GM23338 (cell line): ENCODE data around the gene SMU1. TPM values are rescaled to one million over a fixed set of nuclear protein-coding genes. Genes with fewer than 3 reads are reported as not detected.

ENCODE experiments used
- ATAC-seq: fragments of 200-7000 bp; cut with Tn5 transposase; 3 replicates; pipeline ENCODE4 v1.9.1; 2020
- DNase-seq: peaks from one replicate; pipeline ENCODE4 v3.0.0-alpha.2; 2015; ENCODE audit warnings: low spot score
- H2AFZ ChIP-seq: fragments of 200-600 bp; sonication (generic); 2 replicates; pipeline ENCODE4 v1.8.0; 2016; ENCODE audit warnings: antibody characterized with exemption, mild to moderate bottlenecking, moderate library complexity
- H3F3A ChIP-seq: fragments of 200-600 bp; sonication (generic); replicated peaks from 2 replicates; pipeline ENCODE4 v1.8.0; 2017; ENCODE audit warnings: antibody characterized with exemption, mixed run types, low read depth
- H3K27ac ChIP-seq: fragments of 200-600 bp; sonication (generic); 2 replicates; pipeline ENCODE4 v1.6.1; 2016; ENCODE audit warnings: low read depth
- H3K27me3 ChIP-seq: fragments of 200-600 bp; sonication (generic); 2 replicates; pipeline ENCODE4 v1.8.0; 2016; ENCODE audit warnings: mild to moderate bottlenecking, mixed run types, moderate library complexity; ENCODE audit not compliant: insufficient read depth
- H3K36me3 ChIP-seq: fragments of 200-600 bp; sonication (generic); 2 replicates; pipeline ENCODE4 v1.8.0; 2016; ENCODE audit warnings: mild to moderate bottlenecking; ENCODE audit not compliant: insufficient read depth
- H3K4me1 ChIP-seq: fragments of 200-600 bp; sonication (generic); 2 replicates; pipeline ENCODE4 v1.8.0; 2016; ENCODE audit warnings: mild to moderate bottlenecking, moderate library complexity; ENCODE audit not compliant: insufficient read depth
- H3K4me2 ChIP-seq: fragments of 200-600 bp; sonication (generic); 2 replicates; pipeline ENCODE4 v1.7.1; 2017; ENCODE audit warnings: mixed run types
- H3K4me3 ChIP-seq: fragments of 200-600 bp; sonication (generic); 2 replicates; pipeline ENCODE4 v1.6.1; 2016; ENCODE audit warnings: mixed run types
- H3K79me2 ChIP-seq: fragments of 200-600 bp; sonication (generic); replicated peaks from 2 replicates; pipeline ENCODE4 v1.8.0; 2017; ENCODE audit warnings: mild to moderate bottlenecking; ENCODE audit not compliant: insufficient read depth
- H3K9me2 ChIP-seq: fragments of 200-600 bp; sonication (generic); 2 replicates; pipeline ENCODE4 v1.8.0; 2017; ENCODE audit not compliant: insufficient read depth
- H4K20me1 ChIP-seq: fragments of 200-600 bp; sonication (generic); replicated peaks from 2 replicates; pipeline ENCODE4 v1.8.0; 2017; ENCODE audit warnings: mild to moderate bottlenecking; ENCODE audit not compliant: insufficient read depth
- H3K27ac Mint-ChIP-seq: 2 replicates; pipeline ENCODE4 v1.8.0; 2020; ENCODE audit warnings: inconsistent platforms, mild to moderate bottlenecking, moderate library complexity, mixed read lengths
- H3K27me3 Mint-ChIP-seq: 3 replicates; pipeline ENCODE4 v1.8.0; 2022; ENCODE audit warnings: low read depth, mild to moderate bottlenecking, moderate library complexity, mixed read lengths, inconsistent platforms; ENCODE audit not compliant: insufficient read depth, poor library complexity
- H3K36me3 Mint-ChIP-seq: 3 replicates; pipeline ENCODE4 v1.8.0; 2021; ENCODE audit warnings: low read depth, mild to moderate bottlenecking, inconsistent platforms, moderate library complexity, mixed read lengths
- H3K4me1 Mint-ChIP-seq: 3 replicates; pipeline ENCODE4 v1.8.0; 2020; ENCODE audit warnings: mild to moderate bottlenecking, inconsistent platforms, mixed read lengths
- H3K4me3 Mint-ChIP-seq: 3 replicates; pipeline ENCODE4 v1.8.0; 2021; ENCODE audit warnings: moderate library complexity, mild to moderate bottlenecking, inconsistent platforms, mixed read lengths
- H3K9me3 Mint-ChIP-seq: 3 replicates; pipeline ENCODE4 v1.8.0; 2020; ENCODE audit warnings: moderate library complexity, mild to moderate bottlenecking, inconsistent platforms, mixed read lengths
- CREB1 ChIP-seq: fragments of 250-450 bp; sonication (Bioruptor Pico); IDR thresholded peaks from 2 replicates; pipeline ENCODE4 v1.5.0; 2020; ENCODE audit warnings: low read depth, mild to moderate bottlenecking, moderate library complexity
- CTCF ChIP-seq, 2 experiments: fragments of 200-600 bp in 1 of 2; sonication (generic) in 1 of 2; conservative IDR thresholded peaks; 2 replicates each; pipeline versions ENCODE4 v1.5.1 to v1.6.1; 2016 to 2017; ENCODE audit warnings: antibody characterized with exemption in 2 of 2, low read depth in 2 of 2, mild to moderate bottlenecking in 2 of 2, moderate library complexity in 1 of 2
- ETS1 ChIP-seq: IDR thresholded peaks from 2 replicates; pipeline ENCODE4 v1.6.1; 2016; ENCODE audit warnings: antibody characterized with exemption
- EZH2 ChIP-seq: fragments of 200-600 bp; sonication (generic); IDR thresholded peaks from one replicate; pipeline ENCODE4 v1.8.0; 2017; ENCODE audit warnings: antibody characterized with exemption, mild to moderate bottlenecking, low read depth; ENCODE audit not compliant: unreplicated experiment
- EZH2phosphoT487 ChIP-seq: fragments of 200-600 bp; sonication (generic); IDR thresholded peaks from one replicate; pipeline ENCODE4 v1.8.1; 2018; ENCODE audit warnings: antibody characterized with exemption; ENCODE audit not compliant: unreplicated experiment
- JUNB ChIP-seq: IDR thresholded peaks from one replicate; pipeline ENCODE4 v1.6.1; 2016; ENCODE audit warnings: antibody characterized with exemption; ENCODE audit not compliant: unreplicated experiment
- NANOG ChIP-seq: IDR thresholded peaks from 2 replicates; pipeline ENCODE4 v1.6.1; 2016; ENCODE audit warnings: antibody characterized with exemption, borderline replicate concordance
- STAT1 ChIP-seq: IDR thresholded peaks from one replicate; pipeline ENCODE4 v1.6.1; 2016; ENCODE audit warnings: antibody characterized with exemption; ENCODE audit not compliant: unreplicated experiment
- ZNF462 ChIP-seq: fragments of 250-450 bp; sonication (Bioruptor Pico); IDR thresholded peaks from 2 replicates; pipeline ENCODE4 v1.5.0; 2020; ENCODE audit warnings: mild to moderate bottlenecking, moderate library complexity
- polyA plus RNA-seq: library from polyadenylated mRNA; unstranded; fragments of >200 nt; fragmentation: Nextera tagmentation; extraction: Ambion mirVana; gene quantifications from 2 replicates; pipeline ENCODE4 v1.2.1, GENCODE V29; 2016
- total RNA-seq: library from RNA; depleted of rRNA; stranded (reverse); fragments of >200 nt; shearing (Covaris generic); gene quantifications from 2 replicates; pipeline ENCODE4 v1.2.3, GENCODE V29; 2014
- TF ChIP-seq, protein P1 (sequence below): IDR thresholded peaks from one replicate; pipeline ENCODE4 v1.6.1; 2018; ENCODE audit warnings: antibody characterized with exemption; ENCODE audit not compliant: unreplicated experiment

Gene SMU1
- total and polyA plus RNA-seq, 2 experiments from 2014 or later = 14.3 to 23.8 TPM

DNA sequence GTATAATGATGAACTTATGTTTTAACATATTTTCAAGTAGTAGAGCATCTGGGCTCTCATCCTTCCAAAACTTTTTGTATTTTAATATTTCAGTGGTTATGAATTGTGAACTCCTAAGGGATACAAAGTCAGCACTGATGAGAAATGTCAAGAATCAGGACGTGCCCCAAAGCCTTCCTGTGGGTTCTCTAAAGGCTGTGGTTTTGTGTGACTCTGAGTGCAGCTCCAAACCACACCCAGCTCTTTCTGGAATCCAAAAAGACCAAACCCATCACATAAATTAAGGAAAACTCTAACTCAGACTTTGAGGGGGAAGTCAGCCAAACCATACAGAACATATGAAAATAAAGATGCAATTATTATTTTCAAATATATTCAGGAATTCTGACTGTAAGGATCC lies 40.8 kb upstream of the SMU1 start:
- Mint-ChIP-seq H3K4me1 (peaks cover 12% of the 10 kb centered on the region; the same call in 2 of the 3 replicates), H3K4me3 (no peak overlapping the region), H3K36me3 (peaks cover 2% of the 10 kb centered on the region; the same call in 1 of the 3 replicates), H3K9me3 (no peaks in the 10 kb centered on the region), H3K27me3 (peaks cover 4% of the 10 kb centered on the region), H3K27ac (no peak overlapping the region; the same call in 1 of the 2 replicates)
- Histone ChIP-seq H3K4me2 (no peak overlapping the region), H2AFZ (no peak overlapping the region), H4K20me1 (no peaks in the 10 kb centered on the region), H3K27me3 (no peaks in the 10 kb centered on the region), H3K36me3 (no peaks in the 10 kb centered on the region), H3K4me3 (no peak overlapping the region), H3K9me2 (no peaks in the 10 kb centered on the region), H3K27ac (no peak overlapping the region), H3K4me1 (peaks cover 5% of the 10 kb centered on the region; the same call in 1 of the 2 replicates), H3K79me2 (no peaks in the 10 kb centered on the region), H3F3A (no peaks in the 10 kb centered on the region)
- TF ChIP-seq STAT1 = no peak
- DNase-seq = no peak
- ATAC-seq = no peak

DNA sequence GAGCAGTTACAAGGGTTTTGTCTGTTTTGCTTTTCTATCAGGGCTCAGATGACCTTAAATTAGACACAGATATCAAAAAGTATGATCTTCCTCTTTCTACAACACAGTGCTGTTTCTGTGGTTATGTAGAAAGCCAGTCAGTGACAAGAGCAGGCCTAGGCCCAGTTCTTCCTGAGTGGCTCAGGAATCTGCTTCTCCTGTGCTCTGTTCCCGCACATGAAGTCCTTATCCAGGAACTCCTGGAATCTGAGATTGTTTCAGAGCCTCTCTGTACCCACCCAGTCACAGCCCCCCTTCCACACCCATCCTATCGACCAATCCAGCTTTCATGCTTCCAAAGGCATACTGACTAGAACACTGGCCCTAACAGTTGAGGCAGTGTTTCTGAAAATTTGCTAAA lies 40.4 kb upstream of the SMU1 start:
- no peak overlapping the region for H3K27ac ChIP-seq
- H3K4me1 ChIP-seq = peaks cover 6% of the 10 kb centered on the region; the same call in 1 of the 2 replicates
- no peaks in the 10 kb centered on the region for H4K20me1 ChIP-seq
- H3K9me2 ChIP-seq = no peaks in the 10 kb centered on the region
- H3K4me3 ChIP-seq = no peak overlapping the region
- H3K9me3 Mint-ChIP-seq = no peaks in the 10 kb centered on the region
- no peak overlapping the region for H2AFZ ChIP-seq
- no peaks in the 10 kb centered on the region for H3K27me3 ChIP-seq
- peaks cover 2% of the 10 kb centered on the region; the same call in 1 of the 3 replicates for H3K36me3 Mint-ChIP-seq
- H3K36me3 ChIP-seq = no peaks in the 10 kb centered on the region
- H3K27ac Mint-ChIP-seq = no peak overlapping the region
- H3K4me3 Mint-ChIP-seq = no peak overlapping the region
- no peak for DNase-seq
- H3K27me3 Mint-ChIP-seq = peaks cover 6% of the 10 kb centered on the region
- no peaks in the 10 kb centered on the region for H3F3A ChIP-seq
- no peaks in the 10 kb centered on the region for H3K79me2 ChIP-seq
- ATAC-seq = no peak
- peaks cover 14% of the 10 kb centered on the region for H3K4me1 Mint-ChIP-seq
- no peak overlapping the region for H3K4me2 ChIP-seq
- no peak for TF ChIP-seq JUNB
- no peak for TF ChIP-seq ZNF462 (CRISPR knock-in tag)
- no peak for TF ChIP-seq NANOG
- no peak for TF ChIP-seq CREB1 (CRISPR knock-in tag)
- no peak for TF ChIP-seq CTCF (conservative IDR thresholded peaks at IDR 0.05; ENCODE audit: low read depth in 2 of 2)
- TF ChIP-seq, protein P1, sequence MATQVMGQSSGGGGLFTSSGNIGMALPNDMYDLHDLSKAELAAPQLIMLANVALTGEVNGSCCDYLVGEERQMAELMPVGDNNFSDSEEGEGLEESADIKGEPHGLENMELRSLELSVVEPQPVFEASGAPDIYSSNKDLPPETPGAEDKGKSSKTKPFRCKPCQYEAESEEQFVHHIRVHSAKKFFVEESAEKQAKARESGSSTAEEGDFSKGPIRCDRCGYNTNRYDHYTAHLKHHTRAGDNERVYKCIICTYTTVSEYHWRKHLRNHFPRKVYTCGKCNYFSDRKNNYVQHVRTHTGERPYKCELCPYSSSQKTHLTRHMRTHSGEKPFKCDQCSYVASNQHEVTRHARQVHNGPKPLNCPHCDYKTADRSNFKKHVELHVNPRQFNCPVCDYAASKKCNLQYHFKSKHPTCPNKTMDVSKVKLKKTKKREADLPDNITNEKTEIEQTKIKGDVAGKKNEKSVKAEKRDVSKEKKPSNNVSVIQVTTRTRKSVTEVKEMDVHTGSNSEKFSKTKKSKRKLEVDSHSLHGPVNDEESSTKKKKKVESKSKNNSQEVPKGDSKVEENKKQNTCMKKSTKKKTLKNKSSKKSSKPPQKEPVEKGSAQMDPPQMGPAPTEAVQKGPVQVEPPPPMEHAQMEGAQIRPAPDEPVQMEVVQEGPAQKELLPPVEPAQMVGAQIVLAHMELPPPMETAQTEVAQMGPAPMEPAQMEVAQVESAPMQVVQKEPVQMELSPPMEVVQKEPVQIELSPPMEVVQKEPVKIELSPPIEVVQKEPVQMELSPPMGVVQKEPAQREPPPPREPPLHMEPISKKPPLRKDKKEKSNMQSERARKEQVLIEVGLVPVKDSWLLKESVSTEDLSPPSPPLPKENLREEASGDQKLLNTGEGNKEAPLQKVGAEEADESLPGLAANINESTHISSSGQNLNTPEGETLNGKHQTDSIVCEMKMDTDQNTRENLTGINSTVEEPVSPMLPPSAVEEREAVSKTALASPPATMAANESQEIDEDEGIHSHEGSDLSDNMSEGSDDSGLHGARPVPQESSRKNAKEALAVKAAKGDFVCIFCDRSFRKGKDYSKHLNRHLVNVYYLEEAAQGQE = no peak
- no peak for TF ChIP-seq EZH2
- no peak for TF ChIP-seq ETS1
- TF ChIP-seq EZH2phosphoT487 = no peak
